ENCODE data around the gene CBLC. TPM values are rescaled to one million over a fixed set of nuclear protein-coding genes. Genes with fewer than 3 reads are reported as not detected.

The CBLC gene
- total RNA-seq, 1 donor from 2014 or later: 47.4 TPM

Other genes starting within 250 kb of the CBLC start
- gene CEACAM20, start 248.2 kb upstream of the CBLC start, total RNA-seq: 0.12 TPM
- gene IGSF23, start 164.3 kb upstream of the CBLC start, total RNA-seq: not detected
- gene PVR, start 134.0 kb upstream of the CBLC start, total RNA-seq: 42.8 TPM
- gene CEACAM19, start 106.4 kb upstream of the CBLC start, total RNA-seq: 10.9 TPM
- gene CEACAM16, start 78.7 kb upstream of the CBLC start, total RNA-seq: 0.12 TPM
- 44.3 TPM for gene BCL3, start 29.2 kb upstream of the CBLC start, total RNA-seq
- 75.9 TPM for gene BCAM, start 31.2 kb downstream of the CBLC start, total RNA-seq
- gene NECTIN2, start 68.4 kb downstream of the CBLC start, total RNA-seq: 331 TPM
- gene TOMM40, start 113.4 kb downstream of the CBLC start, total RNA-seq: 35.0 TPM
- gene APOE, start 127.9 kb downstream of the CBLC start, total RNA-seq: 435 TPM
- 103 TPM for gene APOC1, start 136.7 kb downstream of the CBLC start, total RNA-seq
- gene APOC4, start 164.3 kb downstream of the CBLC start, total RNA-seq: not detected
- gene APOC2, start 168.2 kb downstream of the CBLC start, total RNA-seq: 24.8 TPM
- 149 TPM for gene CLPTM1, start 177.5 kb downstream of the CBLC start, total RNA-seq
- gene RELB, start 223.6 kb downstream of the CBLC start, total RNA-seq: 12.2 TPM